Gastroesophageal sphincter (tissue), 3 donors: ENCODE measurements around the gene TEX14.

ENCODE experiments used
- CTCF ChIP-seq, 4 experiments: fragments of 200-600 bp in 2 of 4; fragments of 450-650 bp in 2 of 4; sonication (generic) in 1 of 4; IDR thresholded peaks; one replicate each; pipeline ENCODE4 v1.5.1; 2017 to 2019; ENCODE audit warnings: antibody characterized with exemption in 4 of 4, mild to moderate bottlenecking in 2 of 4, moderate library complexity in 2 of 4
- EP300 ChIP-seq: sonication (generic); formaldehyde crosslinking; IDR thresholded peaks from one replicate; pipeline ENCODE4 v1.6.1; 2017; ENCODE audit warnings: antibody characterized with exemption, mild to moderate bottlenecking
- POLR2A ChIP-seq, 2 donors: fragments of 450-650 bp; IDR thresholded peaks; one replicate each; pipeline ENCODE4 v1.6.1; 2017; ENCODE audit warnings: antibody characterized with exemption in 2 of 2, mild to moderate bottlenecking in 2 of 2, moderate library complexity in 1 of 2

GRCh38 chr17:58537266-58537665, 154.6 kb downstream of the TEX14 start:
- TF ChIP-seq CTCF (IDR thresholded peaks at IDR 0.05) (no peak), POLR2A (IDR thresholded peaks at IDR 0.05) (no peak), EP300 (no peak)
